Neuronal stem cell (in vitro differentiated cells): ENCODE results near the gene ITGB1BP1.

Source experiments
- DNase-seq: peaks from one replicate; pipeline ENCODE4 v3.0.0-alpha.2; 2013; ENCODE audit warnings: low spot score
- H2AFZ ChIP-seq: one replicate; pipeline ENCODE4 v1.6.1; 2013; ENCODE audit warnings: mild to moderate bottlenecking, low read length, inconsistent platforms
- H2AK5ac ChIP-seq: 2 replicates; pipeline ENCODE4 v1.6.1; 2013; ENCODE audit warnings: low read depth, mild to moderate bottlenecking, inconsistent platforms, low read length, moderate library complexity, mixed read lengths
- H2BK120ac ChIP-seq: 2 replicates; pipeline ENCODE4 v1.6.1; 2013; ENCODE audit warnings: low read depth, mild to moderate bottlenecking, inconsistent platforms, low read length, moderate library complexity, mixed read lengths
- H2BK12ac ChIP-seq: one replicate; pipeline ENCODE4 v1.6.1; 2013; ENCODE audit warnings: low read length, inconsistent platforms
- H2BK15ac ChIP-seq: 2 replicates; pipeline ENCODE4 v1.6.1; 2013; ENCODE audit warnings: mild to moderate bottlenecking, low read length, inconsistent platforms, mixed read lengths
- H2BK5ac ChIP-seq: one replicate; pipeline ENCODE4 v1.6.1; 2013; ENCODE audit warnings: inconsistent platforms, mild to moderate bottlenecking, low read length, moderate library complexity
- H3K14ac ChIP-seq: one replicate; pipeline ENCODE4 v1.6.1; 2013; ENCODE audit warnings: low read length, inconsistent platforms
- H3K18ac ChIP-seq: 2 replicates; pipeline ENCODE4 v1.6.1; 2013; ENCODE audit warnings: low read length, inconsistent platforms
- H3K23ac ChIP-seq: 2 replicates; pipeline ENCODE4 v1.6.1; 2013; ENCODE audit warnings: low read depth, mild to moderate bottlenecking, mixed read lengths, low read length, inconsistent platforms; ENCODE audit not compliant: poor library complexity
- H3K27ac ChIP-seq: replicated peaks from 3 replicates; pipeline ENCODE4 v1.5.1; 2013; ENCODE audit warnings: low read length, inconsistent platforms
- H3K27me3 ChIP-seq, 3 experiments: 2 replicates each; pipeline ENCODE4 v1.6.1; 2013; ENCODE audit warnings: low read length in 3 of 3, mild to moderate bottlenecking in 2 of 3, inconsistent platforms in 1 of 3, low read depth in 1 of 3, mixed read lengths in 1 of 3, moderate library complexity in 1 of 3; ENCODE audit not compliant: control insufficient read depth in 3 of 3, insufficient read depth in 3 of 3
- H3K36me3 ChIP-seq, 2 donors: replicated peaks in 1 of 2; 2 replicates each; pipeline ENCODE4 v1.6.1; 2013; ENCODE audit warnings: low read length in 2 of 2; ENCODE audit not compliant: control insufficient read depth in 2 of 2, insufficient read depth in 2 of 2
- H3K4ac ChIP-seq: 2 replicates; pipeline ENCODE4 v1.6.1; 2013; ENCODE audit warnings: inconsistent platforms, mild to moderate bottlenecking, low read length, moderate library complexity
- H3K4me1 ChIP-seq, 2 donors: 1 replicate in 1 of 2; 2 replicates in 1 of 2; pipeline ENCODE4 v1.6.1; 2013; ENCODE audit warnings: low read length in 2 of 2, low read depth in 1 of 2; ENCODE audit not compliant: control insufficient read depth in 2 of 2, insufficient read depth in 1 of 2
- H3K4me2 ChIP-seq: one replicate; pipeline ENCODE4 v1.6.1; 2013; ENCODE audit warnings: mild to moderate bottlenecking, low read length, inconsistent platforms; ENCODE audit not compliant: insufficient read depth, poor library complexity, severe bottlenecking
- H3K4me3 ChIP-seq, 2 donors: 2 replicates each; pipeline ENCODE4 v1.5.1; 2013; ENCODE audit warnings: low read length in 2 of 2, mild to moderate bottlenecking in 2 of 2, inconsistent platforms in 1 of 2, moderate library complexity in 1 of 2
- H3K79me1 ChIP-seq: one replicate; pipeline ENCODE4 v1.6.1; 2013; ENCODE audit warnings: low read depth, mild to moderate bottlenecking, inconsistent platforms, low read length, moderate library complexity
- H3K9ac ChIP-seq: one replicate; pipeline ENCODE4 v1.6.1; 2013; ENCODE audit warnings: mild to moderate bottlenecking, low read depth, low read length, inconsistent platforms; ENCODE audit not compliant: poor library complexity
- H3K9me3 ChIP-seq, 2 donors: replicated peaks in 1 of 2; 2 replicates each; pipeline versions ENCODE3 to v1.6.1; 2013; ENCODE audit warnings: low read length in 2 of 2, mild to moderate bottlenecking in 2 of 2, inconsistent platforms in 1 of 2, low read depth in 1 of 2, mixed read lengths in 1 of 2, moderate library complexity in 1 of 2; ENCODE audit not compliant: control insufficient read depth in 2 of 2, insufficient read depth in 1 of 2
- H4K8ac ChIP-seq: one replicate; pipeline ENCODE4 v1.6.1; 2013; ENCODE audit warnings: low read depth, mild to moderate bottlenecking, inconsistent platforms, low read length, moderate library complexity
- H4K91ac ChIP-seq: one replicate; pipeline ENCODE4 v1.6.1; 2013; ENCODE audit warnings: low read length, low read depth, mild to moderate bottlenecking, inconsistent platforms; ENCODE audit not compliant: poor library complexity
- WGBS, 2 donors: extraction: QIAGEN DNeasy Blood & Tissue Kit; methylation state at CpG; one replicate each; pipeline ENCODE4 v1.1.7; 2013; ENCODE audit warnings: missing lambda C conversion rate in 2 of 2, mixed read lengths in 1 of 2; ENCODE audit not compliant: insufficient read length in 2 of 2, insufficient replicate concordance in 1 of 2; ENCODE audit errors: extremely low coverage in 2 of 2; 5-methylcytosine and 5-hydroxymethylcytosine counted together

ITGB1BP1 gene

GRCh38 chr2:9356261-9356660, 67.1 kb downstream of the ITGB1BP1 start:
- H3K4me3 ChIP-seq, result no peak overlapping the region
- WGBS, 2 donors, result no CpG with 5 or more reads among the region's 11 CpGs
- no peak overlapping the region for H2BK12ac ChIP-seq
- no peak overlapping the region for H2AK5ac ChIP-seq
- no peaks in the 10 kb centered on the region for H3K79me1 ChIP-seq
- H3K4ac ChIP-seq, result no peak overlapping the region
- H2AFZ ChIP-seq, result no peak overlapping the region
- H3K23ac ChIP-seq, result no peak overlapping the region
- peaks cover 9 to 18% of the 10 kb centered on the region in 2 donors for H3K4me1 ChIP-seq
- no peak overlapping the region for H4K8ac ChIP-seq
- no peaks in the 10 kb centered on the region for H3K27me3 ChIP-seq
- H2BK120ac ChIP-seq, result no peak overlapping the region
- no peak overlapping the region for H2BK5ac ChIP-seq
- H3K18ac ChIP-seq, result no peak overlapping the region
- H3K14ac ChIP-seq, result no peak overlapping the region
- no peak overlapping the region for H3K27ac ChIP-seq
- no peak overlapping the region for H3K9ac ChIP-seq
- no peak overlapping the region for H2BK15ac ChIP-seq
- H3K4me2 ChIP-seq, result peak overlapping the region; percentile 13
- H3K9me3 ChIP-seq, result no peaks in the 10 kb centered on the region
- DNase-seq, result peak; percentile 8
- H4K91ac ChIP-seq, result no peak overlapping the region
- peaks cover 37 to 86% of the 10 kb centered on the region in 2 donors for H3K36me3 ChIP-seq

- H3K9ac ChIP-seq, result no peak overlapping the region
- no peaks in the 10 kb centered on the region for H3K9me3 ChIP-seq
- H4K91ac ChIP-seq, result no peak overlapping the region
- no peaks in the 10 kb centered on the region for H3K27me3 ChIP-seq
- H2BK120ac ChIP-seq, result no peak overlapping the region
- no peak overlapping the region for H3K27ac ChIP-seq
- no peak overlapping the region for H2BK15ac ChIP-seq
- no peak overlapping the region for H3K14ac ChIP-seq
- no peak overlapping the region for H3K4me2 ChIP-seq
- WGBS, 2 donors, result no CpG with 5 or more reads among the region's 4 CpGs
- no peak overlapping the region for H2AFZ ChIP-seq
- H2AK5ac ChIP-seq, result no peak overlapping the region
- H3K23ac ChIP-seq, result no peak overlapping the region
- H3K4ac ChIP-seq, result no peak overlapping the region
- H3K36me3 ChIP-seq, result peaks cover 34 to 86% of the 10 kb centered on the region in 2 donors
- no peak overlapping the region for H3K18ac ChIP-seq
- H3K4me3 ChIP-seq, result no peak overlapping the region
- no peak overlapping the region for H4K8ac ChIP-seq
- no peak for DNase-seq
- H2BK12ac ChIP-seq, result no peak overlapping the region
- H2BK5ac ChIP-seq, result no peak overlapping the region
- peaks cover 9 to 18% of the 10 kb centered on the region in 2 donors for H3K4me1 ChIP-seq
- no peaks in the 10 kb centered on the region for H3K79me1 ChIP-seq
These were observed 67.6 kb downstream of the ITGB1BP1 start for GRCh38 chr2:9355716-9356115.

GRCh38 chr2:9355270-9355669, 68.1 kb downstream of the ITGB1BP1 start:
- Histone ChIP-seq H3K4me3 (no peak overlapping the region), H3K14ac (no peak overlapping the region), H3K79me1 (no peaks in the 10 kb centered on the region), H3K23ac (no peak overlapping the region), H4K8ac (no peak overlapping the region), H2AFZ (no peak overlapping the region), H3K27ac (no peak overlapping the region), H2BK12ac (no peak overlapping the region), H3K9me3 (no peaks in the 10 kb centered on the region), H3K4ac (no peak overlapping the region), H3K4me2 (no peak overlapping the region), H3K18ac (no peak overlapping the region), H3K27me3 (no peaks in the 10 kb centered on the region), H2BK15ac (no peak overlapping the region), H2AK5ac (no peak overlapping the region), H3K4me1 (peaks cover 9 to 18% of the 10 kb centered on the region in 2 donors), H4K91ac (no peak overlapping the region), H3K9ac (no peak overlapping the region), H3K36me3 (peaks cover 36 to 86% of the 10 kb centered on the region in 2 donors), H2BK120ac (no peak overlapping the region), H2BK5ac (no peak overlapping the region)
- no peak for DNase-seq
- no CpG with 5 or more reads among the region's 3 CpGs for WGBS, 2 donors

- no peak overlapping the region for H2AK5ac ChIP-seq
- no peaks in the 10 kb centered on the region for H3K27me3 ChIP-seq
- no peak overlapping the region for H2BK5ac ChIP-seq
- peaks cover 35 to 86% of the 10 kb centered on the region in 2 donors for H3K36me3 ChIP-seq
- no peak overlapping the region for H2BK15ac ChIP-seq
- H2BK12ac ChIP-seq, result no peak overlapping the region
- no peaks in the 10 kb centered on the region for H3K79me1 ChIP-seq
- H3K4ac ChIP-seq, result no peak overlapping the region
- H3K14ac ChIP-seq, result no peak overlapping the region
- no peak overlapping the region for H2BK120ac ChIP-seq
- no peak overlapping the region for H3K18ac ChIP-seq
- no peak overlapping the region for H2AFZ ChIP-seq
- H3K9me3 ChIP-seq, result no peaks in the 10 kb centered on the region
- H4K8ac ChIP-seq, result no peak overlapping the region
- peak overlapping the region; percentile 12 for H4K91ac ChIP-seq
- no peak overlapping the region for H3K27ac ChIP-seq
- no peak overlapping the region for H3K9ac ChIP-seq
- H3K23ac ChIP-seq, result no peak overlapping the region
- H3K4me3 ChIP-seq, result no peak overlapping the region
- no CpG with 5 or more reads among the region's 12 CpGs for WGBS, 2 donors
- no peak overlapping the region for H3K4me2 ChIP-seq
- no peak for DNase-seq
- peaks cover 9 to 18% of the 10 kb centered on the region in 2 donors for H3K4me1 ChIP-seq
These were observed 69.0 kb downstream of the ITGB1BP1 start for GRCh38 chr2:9354318-9354717.
